GM19463 (cell line): ENCODE data around the gene KNG1.
"Not testable (repeated sequence)": the region's sequence is repeated elsewhere in the genome, so short reads cannot be mapped to it uniquely, and the experiment has no call there.

ENCODE experiments used
- ATAC-seq: cut with Tn5 transposase; IDR thresholded peaks from one replicate; pipeline ENCODE4 v1.9.1; 2021; ENCODE audit warnings: mild to moderate bottlenecking, moderate library complexity; ENCODE audit not compliant: unreplicated experiment

The KNG1 gene

GRCh38 chr3:186708983-186709679 lies 8.0 kb upstream of the KNG1 start:
- no peak for ATAC-seq

DNA sequence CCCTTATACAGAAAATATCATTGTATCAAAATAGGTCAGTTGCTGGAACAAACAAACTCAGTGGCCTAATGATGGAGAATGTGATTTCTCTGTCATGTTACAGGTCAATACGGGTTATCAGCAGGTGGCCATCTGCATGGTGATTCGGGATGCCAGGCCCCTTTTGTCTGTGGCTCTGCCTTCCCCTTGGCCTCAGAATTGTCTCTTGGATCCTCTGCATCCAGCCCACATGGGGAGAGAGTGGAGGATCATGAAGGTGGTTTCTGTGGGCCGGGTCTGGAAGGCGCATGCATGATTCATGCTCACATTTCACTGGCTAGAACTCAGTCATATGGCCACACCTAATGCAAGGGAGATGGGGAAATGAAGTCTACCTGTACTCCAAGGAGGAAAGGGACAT lies 6.5 kb upstream of the KNG1 start:
- ATAC-seq, result not testable (repeated sequence)

DNA sequence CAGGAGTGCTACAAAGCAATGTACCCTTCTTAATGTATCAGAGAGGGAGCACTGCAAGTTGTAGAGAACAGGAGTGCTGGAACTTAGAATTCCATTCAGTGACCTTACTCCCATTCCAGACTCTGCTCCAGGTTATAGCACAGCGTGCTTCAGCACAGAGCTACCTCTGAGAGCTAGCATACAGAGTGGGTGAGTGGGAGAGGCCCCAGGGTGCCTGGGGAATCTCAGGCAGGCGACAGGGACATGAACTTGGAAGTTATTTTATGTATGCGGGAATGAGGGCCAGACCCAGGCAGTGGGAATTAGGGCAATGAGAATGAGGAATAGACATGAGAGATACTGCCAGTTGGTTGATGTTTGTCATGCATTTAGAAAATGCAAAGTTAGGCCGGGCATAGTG lies 3.7 kb upstream of the KNG1 start:
- ATAC-seq, result no peak

- no peak for ATAC-seq
Observed at GRCh38 chr3:186719945-186720739, 3.0 kb downstream of the KNG1 start.

DNA sequence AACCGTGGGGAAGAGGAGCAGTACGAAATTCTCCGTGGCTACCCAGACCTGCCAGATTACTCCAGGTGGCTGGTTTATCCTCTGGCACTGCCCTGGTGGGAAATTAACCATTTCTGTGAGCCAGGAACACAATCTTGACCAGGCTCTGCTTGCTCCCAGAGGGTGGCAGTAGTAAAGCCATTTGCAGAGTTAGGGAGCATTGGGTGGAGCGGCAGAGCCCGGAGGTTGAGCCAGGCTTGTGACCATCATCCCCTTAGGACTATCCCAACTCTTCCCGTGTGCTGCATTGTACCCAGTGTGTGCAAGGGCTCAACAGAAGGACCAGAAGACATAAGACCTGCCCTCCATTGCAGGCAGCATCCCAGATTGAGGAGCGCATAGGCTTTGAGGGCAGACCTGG lies 5.3 kb downstream of the KNG1 start:
- no peak for ATAC-seq

- ATAC-seq, result no peak
Observed at GRCh38 chr3:186724911-186725310, 7.8 kb downstream of the KNG1 start.

GRCh38 chr3:186732169-186732766 lies 15.1 kb downstream of the KNG1 start:
- no peak for ATAC-seq

- no peak for ATAC-seq
Observed at GRCh38 chr3:186742618-186743380, 25.6 kb downstream of the KNG1 start.

GRCh38 chr3:186743666-186744065 lies 26.5 kb downstream of the KNG1 start:
- ATAC-seq, result no peak

DNA sequence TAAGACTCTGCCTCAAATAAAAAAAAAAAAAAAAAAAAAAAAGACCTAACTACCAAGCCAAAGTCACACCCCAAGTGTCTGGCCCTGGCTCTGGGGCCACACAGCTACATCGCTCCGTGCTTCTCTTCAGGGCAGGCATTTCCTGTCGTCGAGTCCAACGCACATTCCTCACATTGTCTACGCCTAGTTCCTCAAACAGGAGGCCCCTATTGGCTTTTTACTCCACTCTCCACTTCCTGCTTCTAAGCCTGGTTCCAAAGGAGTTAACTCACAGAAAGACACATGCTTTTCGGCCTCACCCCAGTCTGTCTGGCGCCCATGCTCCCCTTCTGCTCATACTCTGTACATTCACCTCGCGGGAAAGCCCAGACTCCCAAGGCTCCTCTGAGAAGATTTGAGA lies 28.8 kb downstream of the KNG1 start:
- ATAC-seq, result no peak

DNA sequence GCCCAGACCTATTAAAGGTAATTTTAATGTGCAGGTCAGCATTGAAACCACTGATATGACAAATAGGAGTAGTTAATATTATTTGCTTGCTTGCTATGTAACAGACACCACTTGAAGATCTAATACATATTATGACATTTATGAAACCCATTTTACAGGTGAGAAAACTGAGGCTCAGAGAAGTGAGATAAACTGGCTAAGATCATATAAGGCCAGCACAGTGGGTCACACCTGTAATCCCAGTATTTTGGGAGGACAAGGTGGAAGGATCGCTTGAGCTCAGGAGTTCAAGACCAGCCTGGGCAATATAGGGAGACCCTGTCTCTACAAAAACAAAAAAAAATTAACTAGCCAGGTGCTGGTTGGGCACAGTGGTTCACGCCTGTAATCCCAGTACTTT lies 33.2 kb downstream of the KNG1 start:
- no peak for ATAC-seq

GRCh38 chr3:186751480-186751879 lies 34.3 kb downstream of the KNG1 start:
- no peak for ATAC-seq

DNA sequence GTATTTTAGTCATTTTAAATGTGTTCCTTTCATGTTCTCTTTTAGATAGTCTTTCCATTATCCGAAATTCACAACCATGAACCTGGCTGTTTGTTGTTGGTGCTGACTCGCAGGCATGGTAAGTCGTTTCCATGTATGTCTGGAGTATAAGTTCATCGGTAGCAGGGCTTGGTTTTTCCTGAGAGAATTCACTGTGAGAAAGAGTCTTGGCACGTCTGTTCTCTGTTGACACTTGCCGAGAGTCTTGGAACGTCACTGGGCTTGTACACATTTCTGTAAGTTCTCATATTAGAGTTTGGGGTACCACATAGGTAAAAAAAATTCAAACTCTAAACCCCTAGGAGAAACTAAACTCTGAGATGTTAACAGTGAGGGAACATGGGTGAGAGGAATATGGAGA lies 36.8 kb downstream of the KNG1 start:
- ATAC-seq, result no peak

- ATAC-seq, result no peak
Observed at GRCh38 chr3:186754871-186755270, 37.7 kb downstream of the KNG1 start.

GRCh38 chr3:186757214-186757613 lies 40.1 kb downstream of the KNG1 start:
- no peak for ATAC-seq

DNA sequence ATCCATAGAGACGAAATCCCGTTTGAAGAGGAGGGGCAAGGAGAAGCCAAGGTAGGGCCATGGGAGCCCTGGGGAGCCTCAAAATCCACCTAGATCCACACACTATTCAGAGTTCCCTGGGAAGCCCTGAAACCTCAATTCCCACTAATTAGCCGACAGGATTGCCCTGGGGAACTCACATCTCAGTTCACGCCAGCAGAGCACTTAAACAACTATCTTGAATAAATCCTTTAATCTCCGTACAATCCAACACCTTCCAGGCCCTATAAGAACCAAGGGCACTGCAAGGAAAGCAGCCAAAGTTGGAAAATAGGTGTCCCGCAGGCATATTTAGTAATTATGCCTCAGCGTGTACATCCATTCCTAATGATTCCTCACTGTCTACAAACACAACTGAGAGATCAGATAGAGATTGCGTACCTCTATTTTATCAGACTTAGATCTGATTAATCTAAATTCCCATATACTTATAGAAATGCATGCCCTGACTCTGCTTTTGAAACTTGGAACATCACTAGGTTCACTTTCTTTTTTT lies 40.6 kb downstream of the KNG1 start:
- ATAC-seq, result no peak

GRCh38 chr3:186759231-186759930 lies 42.2 kb downstream of the KNG1 start:
- ATAC-seq, result no peak

DNA sequence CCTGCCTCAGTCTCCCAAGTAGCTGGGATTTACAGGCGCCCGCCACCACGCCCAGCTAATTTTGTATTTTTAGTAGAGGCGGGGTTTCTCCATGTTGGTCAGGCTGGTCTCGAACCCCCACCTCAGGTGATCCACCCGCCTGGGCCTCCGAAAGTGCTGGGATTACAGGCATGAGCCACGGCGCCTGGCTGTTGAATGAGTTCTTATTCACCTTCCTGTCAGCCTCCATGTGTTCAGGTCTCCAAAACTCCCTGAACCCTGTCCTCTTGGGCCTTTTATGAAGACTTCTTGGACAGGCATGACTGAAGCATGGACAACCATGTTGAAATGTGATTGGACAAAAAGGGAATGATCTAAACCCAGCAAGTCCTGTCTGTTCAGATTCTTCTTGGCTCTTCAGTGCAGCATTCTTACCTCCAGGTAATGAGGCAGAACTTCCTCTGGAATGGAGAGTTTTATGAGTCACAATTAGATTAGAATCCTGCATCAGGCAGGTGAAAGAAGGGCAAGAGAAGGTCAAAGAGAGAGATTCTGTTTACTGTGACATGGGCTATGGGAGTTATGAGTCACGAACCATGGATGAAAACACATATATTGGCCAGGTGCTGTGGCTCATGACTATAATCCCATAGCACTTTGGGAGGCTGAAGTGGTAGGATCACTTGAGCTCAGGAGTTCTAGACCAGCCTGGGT lies 43.1 kb downstream of the KNG1 start:
- no peak for ATAC-seq

GRCh38 chr3:186760897-186761447 lies 43.8 kb downstream of the KNG1 start:
- no peak for ATAC-seq

GRCh38 chr3:186772281-186772694 lies 55.1 kb downstream of the KNG1 start:
- peak; percentile 22 for ATAC-seq
